IMR-90 (cell line): ENCODE data around the gene CUX1. TPM values are rescaled to one million over a fixed set of nuclear protein-coding genes. Genes with fewer than 3 reads are reported as not detected.

Experiments used
- ATAC-seq: fragments of 200-7000 bp; cut with Tn5 transposase; 2 replicates; pipeline ENCODE4 v1.9.1; 2020; ENCODE audit warnings: low read depth, mild to moderate bottlenecking, moderate library complexity
- BruUV-seq: library from RNA; stranded (reverse); fragments of 400-500 nt; replicated peaks from 2 replicates; lab custom pipeline; 2021; lab: Mats Ljungman, UMichigan
- CTCF ChIA-PET: fragments of 300-600 bp; formaldehyde crosslinking; extraction: SDS; loops from one replicate; lab custom pipeline; 2021; ENCODE audit warnings: antibody characterized with exemption; lab: Yijun Ruan, JAX
- POLR2A ChIA-PET: fragments of 300-600 bp; sonication (Branson Sonifier 250); formaldehyde crosslinking; loops from one replicate; lab custom pipeline; 2022; ENCODE audit warnings: antibody characterized with exemption; ENCODE audit not compliant: unreplicated experiment; lab: Charles Lee
- DNase-seq: peaks from one replicate; pipeline ENCODE4 v3.0.0; 2013
- H2AFZ ChIP-seq: replicated peaks from 2 replicates; pipeline ENCODE3; 2013; ENCODE audit warnings: low read length, mild to moderate bottlenecking; ENCODE audit not compliant: poor library complexity
- H2AK5ac ChIP-seq: 2 replicates; pipeline ENCODE4 v1.6.1; 2013; ENCODE audit warnings: low read depth, low read length, inconsistent platforms
- H2AK9ac ChIP-seq: replicated peaks from 2 replicates; pipeline ENCODE3; 2013; ENCODE audit warnings: mild to moderate bottlenecking, low read depth, low read length, moderate library complexity; ENCODE audit not compliant: poor library complexity
- H2BK120ac ChIP-seq: 2 replicates; pipeline ENCODE4 v1.6.1; 2013; ENCODE audit warnings: low read depth, low read length, inconsistent platforms
- H2BK15ac ChIP-seq: 3 replicates; pipeline ENCODE4 v1.6.1; 2013; ENCODE audit warnings: low read depth, low read length, inconsistent platforms
- H2BK20ac ChIP-seq: 2 replicates; pipeline ENCODE4 v1.6.1; 2013; ENCODE audit warnings: low read depth, mild to moderate bottlenecking, inconsistent platforms, low read length, moderate library complexity
- H2BK5ac ChIP-seq: 2 replicates; pipeline ENCODE4 v1.6.1; 2013; ENCODE audit warnings: mild to moderate bottlenecking, low read depth, low read length, inconsistent platforms; ENCODE audit not compliant: poor library complexity, severe bottlenecking
- H3K14ac ChIP-seq: replicated peaks from 2 replicates; pipeline ENCODE4 v1.6.1; 2013; ENCODE audit warnings: low read depth, low read length, inconsistent platforms
- H3K18ac ChIP-seq: 2 replicates; pipeline ENCODE4 v1.6.1; 2013; ENCODE audit warnings: low read depth, low read length, control low read depth
- H3K23ac ChIP-seq: 2 replicates; pipeline ENCODE4 v1.6.1; 2013; ENCODE audit warnings: low read depth, low read length, inconsistent platforms
- H3K27ac ChIP-seq: 2 replicates; pipeline ENCODE4 v1.5.1; 2013; ENCODE audit warnings: mild to moderate bottlenecking, control low read depth, low read length; ENCODE audit not compliant: insufficient read depth
- H3K27me3 ChIP-seq: 2 replicates; pipeline ENCODE4 v1.6.1; 2013; ENCODE audit warnings: low read length; ENCODE audit not compliant: control insufficient read depth, insufficient read depth
- H3K36me3 ChIP-seq: 2 replicates; pipeline ENCODE4 v1.6.1; 2013; ENCODE audit warnings: low read length, mixed read lengths; ENCODE audit not compliant: control insufficient read depth, insufficient read depth
- H3K4ac ChIP-seq: 2 replicates; pipeline ENCODE4 v1.6.1; 2013; ENCODE audit warnings: low read depth, low read length, inconsistent platforms
- H3K4me1 ChIP-seq: 2 replicates; pipeline ENCODE4 v1.6.1; 2013; ENCODE audit warnings: low read length, mixed read lengths; ENCODE audit not compliant: control insufficient read depth, insufficient read depth
- H3K4me2 ChIP-seq: 2 replicates; pipeline ENCODE4 v1.6.1; 2013; ENCODE audit warnings: low read depth, mild to moderate bottlenecking, control low read depth, low read length, moderate library complexity
- H3K4me3 ChIP-seq: 2 replicates; pipeline ENCODE4 v1.5.1; 2013; ENCODE audit warnings: low read depth, mild to moderate bottlenecking, control low read depth, low read length, moderate library complexity; ENCODE audit not compliant: insufficient read depth
- H3K56ac ChIP-seq: 2 replicates; pipeline ENCODE4 v1.6.1; 2013; ENCODE audit warnings: low read length, inconsistent platforms; ENCODE audit not compliant: insufficient read depth; ENCODE audit errors: extremely low read depth
- H3K79me1 ChIP-seq, 2 experiments: 2 replicates each; pipeline ENCODE4 v1.6.1; 2013; ENCODE audit warnings: low read length in 2 of 2, inconsistent platforms in 1 of 2, low read depth in 1 of 2
- H3K9ac ChIP-seq: 2 replicates; pipeline ENCODE4 v1.6.1; 2013; ENCODE audit warnings: low read depth, low read length, control low read depth
- H3K9me1 ChIP-seq: 2 replicates; pipeline ENCODE4 v1.6.1; 2013; ENCODE audit warnings: low read length, inconsistent platforms; ENCODE audit not compliant: insufficient read depth
- H3K9me3 ChIP-seq: 2 replicates; pipeline ENCODE4 v1.6.1; 2013; ENCODE audit warnings: low read length; ENCODE audit not compliant: control insufficient read depth, insufficient read depth
- H4K20me1 ChIP-seq: 2 replicates; pipeline ENCODE4 v1.6.1; 2013; ENCODE audit warnings: low read length, inconsistent platforms; ENCODE audit not compliant: insufficient read depth
- H4K5ac ChIP-seq: 2 replicates; pipeline ENCODE4 v1.6.1; 2013; ENCODE audit warnings: mild to moderate bottlenecking, low read depth, low read length, control low read depth
- H4K8ac ChIP-seq, 2 experiments: 2 replicates each; pipeline ENCODE4 v1.6.1; 2013; ENCODE audit warnings: low read depth in 2 of 2, low read length in 2 of 2, control low read depth in 1 of 2, inconsistent platforms in 1 of 2
- H4K91ac ChIP-seq: 2 replicates; pipeline ENCODE4 v1.6.1; 2013; ENCODE audit warnings: low read depth, low read length, inconsistent platforms; ENCODE audit not compliant: insufficient read depth
- BHLHE40 ChIP-seq: fragments of 150-350 bp; IDR thresholded peaks from 2 replicates; pipeline ENCODE4 v1.6.1; 2016; ENCODE audit warnings: mild to moderate bottlenecking, low read depth, low read length
- CEBPB ChIP-seq: IDR thresholded peaks from 2 replicates; pipeline ENCODE4 v1.6.1; 2012; ENCODE audit warnings: low read depth, low read length, improper control_type of control experiment
- CHD1 ChIP-seq: IDR thresholded peaks from 2 replicates; pipeline ENCODE4 v1.6.1; 2012; ENCODE audit warnings: low read depth, low read length, improper control_type of control experiment
- FOS ChIP-seq: fragments of 150-350 bp; IDR thresholded peaks from 2 replicates; pipeline ENCODE4 v1.6.1; 2016; ENCODE audit warnings: low read depth, low read length
- MAFK ChIP-seq: IDR thresholded peaks from 2 replicates; pipeline ENCODE4 v1.6.1; 2012; ENCODE audit warnings: low read depth, low read length, improper control_type of control experiment
- MAZ ChIP-seq: IDR thresholded peaks from 2 replicates; pipeline ENCODE4 v1.6.1; 2012; ENCODE audit warnings: low read depth, mild to moderate bottlenecking, low read length, improper control_type of control experiment, moderate library complexity, borderline replicate concordance
- MXI1 ChIP-seq: IDR thresholded peaks from 2 replicates; pipeline ENCODE4 v1.6.1; 2012; ENCODE audit warnings: low read depth, mild to moderate bottlenecking, low read length, moderate library complexity, borderline replicate concordance
- NFE2L2 ChIP-seq: fragments of 150-350 bp; IDR thresholded peaks from 2 replicates; pipeline ENCODE4 v1.6.1; 2016; ENCODE audit warnings: low read depth, mild to moderate bottlenecking, low read length
- POLR2A ChIP-seq: IDR thresholded peaks from 2 replicates; pipeline ENCODE4 v1.6.1; 2012; ENCODE audit warnings: mild to moderate bottlenecking, low read depth, low read length
- RAD21 ChIP-seq: IDR thresholded peaks from 2 replicates; pipeline ENCODE4 v1.6.1; 2012; ENCODE audit warnings: low read length, improper control_type of control experiment
- RFX5 ChIP-seq: IDR thresholded peaks from 2 replicates; pipeline ENCODE4 v1.8.0; 2012; ENCODE audit warnings: low read depth, mild to moderate bottlenecking, low read length, moderate library complexity
- SMC3 ChIP-seq: fragments of 150-350 bp; IDR thresholded peaks from 2 replicates; pipeline ENCODE4 v1.6.1; 2016; ENCODE audit warnings: low read depth, mild to moderate bottlenecking, antibody characterized with exemption, low read length, moderate library complexity
- WGBS, 2 experiments: methylation state at CpG; one replicate each; pipeline versions ENCODE4 v1.1.5 to v1.1.7; 2013; ENCODE audit warnings: missing lambda C conversion rate in 2 of 2; ENCODE audit not compliant: insufficient read length in 1 of 2; ENCODE audit errors: extremely low coverage in 2 of 2; 5-methylcytosine and 5-hydroxymethylcytosine counted together
- dilution Hi-C: fragments of 300-500 bp; cut with HindIII; formaldehyde crosslinking; loops from one replicate; pipeline ENCODE4 v1.14.3; 2018; ENCODE audit warnings: low sequenced_read_pairs; ENCODE audit not compliant: unreplicated experiment
- in situ Hi-C: fragments of 300-500 bp; cut with MboI; formaldehyde crosslinking; loops from 3 replicates; pipeline ENCODE4 v1.14.3; 2019; ENCODE audit warnings: low sequenced_read_pairs, inconsistent platforms, mixed read lengths
- intact Hi-C: fragments of 100-400 bp; cut with micrococcal nuclease; formaldehyde crosslinking; loops from 2 replicates; pipeline ENCODE4 v1.10.0; 2022
- polyA plus RNA-seq, 3 experiments: library from polyadenylated mRNA; depleted of rRNA; stranded (reverse); fragments of >200 nt; gene quantifications; 2 replicates each; pipeline ENCODE4 v1.2.3, GENCODE V29; 2012; ENCODE audit warnings: low replicate concordance in 1 of 3
- total RNA-seq: library from RNA; depleted of rRNA; stranded (reverse); fragments of >200 nt; gene quantifications from 2 replicates; pipeline ENCODE4 v1.2.3, GENCODE V29; 2012
- TF ChIP-seq, protein P1 (sequence below): fragments of 150-350 bp; IDR thresholded peaks from 2 replicates; pipeline ENCODE4 v1.6.1; 2017; ENCODE audit warnings: mild to moderate bottlenecking, antibody characterized with exemption, low read length, low read depth
- TF ChIP-seq, protein P2 (sequence below): conservative IDR thresholded peaks from 2 replicates; pipeline ENCODE4 v1.5.1; 2012; ENCODE audit warnings: mild to moderate bottlenecking, low read depth, low read length, improper control_type of control experiment

CUX1 gene
- total and polyA plus RNA-seq, 2 of the 4 experiments (the other 2 are of a cell fraction): 19.7 to 46.4 TPM

DNA sequence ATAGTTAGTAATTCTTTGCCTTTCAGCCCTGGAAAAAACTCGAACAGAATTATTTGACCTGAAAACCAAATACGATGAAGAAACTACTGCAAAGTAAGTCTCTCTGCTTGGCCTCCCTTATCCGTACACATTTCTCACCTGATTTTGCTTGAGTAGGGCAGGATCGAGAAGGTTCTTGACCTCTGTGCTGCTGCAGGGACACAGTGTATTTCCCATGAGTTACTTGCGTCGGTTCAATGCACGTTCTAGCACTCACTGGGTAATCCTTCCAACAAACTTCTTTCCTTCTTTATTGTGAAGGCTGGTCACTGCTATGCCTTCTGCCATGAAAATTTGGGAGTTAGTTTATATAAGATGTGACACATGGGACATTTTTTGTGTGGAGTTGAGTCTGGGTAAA lies 297.8 kb downstream of the CUX1 start:
- H4K91ac ChIP-seq: no peak overlapping the region
- 100% methylated on average over 1 of the region's 7 CpGs; no CpG with 5 or more reads in 1 of the 2 experiments for WGBS, 2 experiments
- H3K9me3 ChIP-seq: no peaks in the 10 kb centered on the region
- peaks cover 10 to 23% of the 10 kb centered on the region in 2 experiments for H3K79me1 ChIP-seq
- no peak overlapping the region for H2BK5ac ChIP-seq
- H3K23ac ChIP-seq: no peak overlapping the region
- ChIA-PET POLR2A (no interaction called here), CTCF (no interaction called here)
- intact Hi-C loops (no loop called here), in situ Hi-C loops (no loop called here), dilution Hi-C loops (no loop called here)
- H3K14ac ChIP-seq: no peak overlapping the region
- TF ChIP-seq, protein P1, sequence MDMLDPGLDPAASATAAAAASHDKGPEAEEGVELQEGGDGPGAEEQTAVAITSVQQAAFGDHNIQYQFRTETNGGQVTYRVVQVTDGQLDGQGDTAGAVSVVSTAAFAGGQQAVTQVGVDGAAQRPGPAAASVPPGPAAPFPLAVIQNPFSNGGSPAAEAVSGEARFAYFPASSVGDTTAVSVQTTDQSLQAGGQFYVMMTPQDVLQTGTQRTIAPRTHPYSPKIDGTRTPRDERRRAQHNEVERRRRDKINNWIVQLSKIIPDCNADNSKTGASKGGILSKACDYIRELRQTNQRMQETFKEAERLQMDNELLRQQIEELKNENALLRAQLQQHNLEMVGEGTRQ: no peak
- TF ChIP-seq RAD21 (no peak), CEBPB (no peak), POLR2A (no peak), MAZ (no peak), CHD1 (no peak), NFE2L2 (no peak), FOS (no peak), BHLHE40 (no peak), MAFK (no peak), MXI1 (no peak), SMC3 (no peak), RFX5 (no peak)
- TF ChIP-seq, protein P2, sequence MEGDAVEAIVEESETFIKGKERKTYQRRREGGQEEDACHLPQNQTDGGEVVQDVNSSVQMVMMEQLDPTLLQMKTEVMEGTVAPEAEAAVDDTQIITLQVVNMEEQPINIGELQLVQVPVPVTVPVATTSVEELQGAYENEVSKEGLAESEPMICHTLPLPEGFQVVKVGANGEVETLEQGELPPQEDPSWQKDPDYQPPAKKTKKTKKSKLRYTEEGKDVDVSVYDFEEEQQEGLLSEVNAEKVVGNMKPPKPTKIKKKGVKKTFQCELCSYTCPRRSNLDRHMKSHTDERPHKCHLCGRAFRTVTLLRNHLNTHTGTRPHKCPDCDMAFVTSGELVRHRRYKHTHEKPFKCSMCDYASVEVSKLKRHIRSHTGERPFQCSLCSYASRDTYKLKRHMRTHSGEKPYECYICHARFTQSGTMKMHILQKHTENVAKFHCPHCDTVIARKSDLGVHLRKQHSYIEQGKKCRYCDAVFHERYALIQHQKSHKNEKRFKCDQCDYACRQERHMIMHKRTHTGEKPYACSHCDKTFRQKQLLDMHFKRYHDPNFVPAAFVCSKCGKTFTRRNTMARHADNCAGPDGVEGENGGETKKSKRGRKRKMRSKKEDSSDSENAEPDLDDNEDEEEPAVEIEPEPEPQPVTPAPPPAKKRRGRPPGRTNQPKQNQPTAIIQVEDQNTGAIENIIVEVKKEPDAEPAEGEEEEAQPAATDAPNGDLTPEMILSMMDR: no peak
- peaks cover 21% of the 10 kb centered on the region for H3K4me1 ChIP-seq
- H3K9ac ChIP-seq: no peak overlapping the region
- ATAC-seq: no peak
- no peak overlapping the region for H2BK20ac ChIP-seq
- BruUV-seq: no TSS peak
- no peak overlapping the region for H4K8ac ChIP-seq
- no peak overlapping the region for H3K56ac ChIP-seq
- no peaks in the 10 kb centered on the region for H4K20me1 ChIP-seq
- H2BK120ac ChIP-seq: no peak overlapping the region
- no peak overlapping the region for H2AK5ac ChIP-seq
- H3K18ac ChIP-seq: no peak overlapping the region
- H3K4ac ChIP-seq: no peak overlapping the region
- H2AFZ ChIP-seq: no peak overlapping the region
- no peak overlapping the region for H3K27ac ChIP-seq
- H3K27me3 ChIP-seq: no peaks in the 10 kb centered on the region
- peaks cover 33% of the 10 kb centered on the region for H3K36me3 ChIP-seq
- no peak for DNase-seq
- peaks cover 16% of the 10 kb centered on the region for H3K9me1 ChIP-seq
- H3K4me2 ChIP-seq: no peak overlapping the region
- no peak overlapping the region for H2AK9ac ChIP-seq
- H3K4me3 ChIP-seq: no peak overlapping the region
- no peak overlapping the region for H2BK15ac ChIP-seq
- no peak overlapping the region for H4K5ac ChIP-seq
